ENCODE results near the gene GDI1.
"Not testable (repeated sequence)": the region's sequence is repeated elsewhere in the genome, so short reads cannot be mapped to it uniquely, and the experiment has no call there.

GDI1 gene

GRCh38 chrX:154398668-154399526 is 38.1 kb upstream of the GDI1 start:
- TF ChIP-seq, protein P1, sequence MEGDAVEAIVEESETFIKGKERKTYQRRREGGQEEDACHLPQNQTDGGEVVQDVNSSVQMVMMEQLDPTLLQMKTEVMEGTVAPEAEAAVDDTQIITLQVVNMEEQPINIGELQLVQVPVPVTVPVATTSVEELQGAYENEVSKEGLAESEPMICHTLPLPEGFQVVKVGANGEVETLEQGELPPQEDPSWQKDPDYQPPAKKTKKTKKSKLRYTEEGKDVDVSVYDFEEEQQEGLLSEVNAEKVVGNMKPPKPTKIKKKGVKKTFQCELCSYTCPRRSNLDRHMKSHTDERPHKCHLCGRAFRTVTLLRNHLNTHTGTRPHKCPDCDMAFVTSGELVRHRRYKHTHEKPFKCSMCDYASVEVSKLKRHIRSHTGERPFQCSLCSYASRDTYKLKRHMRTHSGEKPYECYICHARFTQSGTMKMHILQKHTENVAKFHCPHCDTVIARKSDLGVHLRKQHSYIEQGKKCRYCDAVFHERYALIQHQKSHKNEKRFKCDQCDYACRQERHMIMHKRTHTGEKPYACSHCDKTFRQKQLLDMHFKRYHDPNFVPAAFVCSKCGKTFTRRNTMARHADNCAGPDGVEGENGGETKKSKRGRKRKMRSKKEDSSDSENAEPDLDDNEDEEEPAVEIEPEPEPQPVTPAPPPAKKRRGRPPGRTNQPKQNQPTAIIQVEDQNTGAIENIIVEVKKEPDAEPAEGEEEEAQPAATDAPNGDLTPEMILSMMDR (IDR thresholded peaks at IDR 0.05; ENCODE audit: insufficient read depth, low read length, poor library complexity, severe bottlenecking): peak; percentile 73
- peaks cover 11% of the 10 kb centered on the region for H3K36me3 ChIP-seq (ENCODE audit: control insufficient read depth, insufficient read depth, low read length)
- H3K27me3 ChIP-seq (replicated peaks; ENCODE audit: control insufficient read depth, insufficient read depth, low read length): no peaks in the 10 kb centered on the region
- peak overlapping the region; percentile 89 for H3K4me3 ChIP-seq (replicated peaks; ENCODE audit: low read depth, low read length)
- DNase-seq (ENCODE audit: extremely low read depth, insufficient read length): peak; percentile 76

- Histone ChIP-seq H3K27me3 (replicated peaks; ENCODE audit: control insufficient read depth, insufficient read depth, low read length) (no peaks in the 10 kb centered on the region), H3K36me3 (ENCODE audit: control insufficient read depth, insufficient read depth, low read length) (peaks cover 11% of the 10 kb centered on the region), H3K4me3 (replicated peaks; ENCODE audit: low read depth, low read length) (peak overlapping the region; percentile 89)
- TF ChIP-seq, protein P1 (IDR thresholded peaks at IDR 0.05; ENCODE audit: insufficient read depth, low read length, poor library complexity, severe bottlenecking): no peak
- no peak for DNase-seq (ENCODE audit: extremely low read depth, insufficient read length)
These were observed 37.2 kb upstream of the GDI1 start for GRCh38 chrX:154399527-154400368.

DNA sequence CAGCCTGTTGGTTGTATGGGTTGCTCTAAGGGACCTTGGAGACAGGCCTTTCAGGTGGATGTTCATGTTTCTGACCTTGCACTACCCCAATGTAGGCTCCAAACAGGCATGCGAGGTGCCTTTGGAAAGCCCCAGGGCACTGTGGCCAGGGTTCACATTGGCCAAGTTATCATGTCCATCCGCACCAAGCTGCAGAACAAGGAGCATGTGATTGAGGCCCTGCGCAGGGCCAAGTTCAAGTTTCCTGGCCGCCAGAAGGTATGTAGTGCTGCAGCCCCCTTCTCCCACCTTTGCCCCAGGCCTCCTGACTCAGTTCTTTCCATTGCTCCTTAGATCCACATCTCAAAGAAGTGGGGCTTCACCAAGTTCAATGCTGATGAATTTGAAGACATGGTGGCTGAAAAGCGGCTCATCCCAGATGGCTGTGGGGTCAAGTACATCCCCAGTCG is 36.6 kb upstream of the GDI1 start:
- H3K36me3 ChIP-seq (ENCODE audit: control insufficient read depth, insufficient read depth, low read length): peaks cover 11% of the 10 kb centered on the region
- DNase-seq (ENCODE audit: extremely low read depth, insufficient read length); H3K27me3 ChIP-seq (replicated peaks; ENCODE audit: control insufficient read depth, insufficient read depth, low read length): not testable (repeated sequence)
- H3K4me3 ChIP-seq (replicated peaks; ENCODE audit: low read depth, low read length): peak overlapping the region; percentile 89

- Histone ChIP-seq H3K36me3 (ENCODE audit: control insufficient read depth, insufficient read depth, low read length) (peaks cover 11% of the 10 kb centered on the region), H3K27me3 (replicated peaks; ENCODE audit: control insufficient read depth, insufficient read depth, low read length) (no peaks in the 10 kb centered on the region), H3K4me3 (replicated peaks; ENCODE audit: low read depth, low read length) (no peak overlapping the region)
- no peak for DNase-seq (ENCODE audit: extremely low read depth, insufficient read length)
- TF ChIP-seq, protein P1 (IDR thresholded peaks at IDR 0.05; ENCODE audit: insufficient read depth, low read length, poor library complexity, severe bottlenecking): no peak
These were observed 35.7 kb upstream of the GDI1 start for GRCh38 chrX:154401045-154401799.

- Histone ChIP-seq H3K4me3 (replicated peaks; ENCODE audit: low read depth, low read length) (no peak overlapping the region), H3K36me3 (ENCODE audit: control insufficient read depth, insufficient read depth, low read length) (peaks cover 11% of the 10 kb centered on the region), H3K27me3 (replicated peaks; ENCODE audit: control insufficient read depth, insufficient read depth, low read length) (no peaks in the 10 kb centered on the region)
- no peak for DNase-seq (ENCODE audit: extremely low read depth, insufficient read length)
- TF ChIP-seq, protein P1 (IDR thresholded peaks at IDR 0.05; ENCODE audit: insufficient read depth, low read length, poor library complexity, severe bottlenecking): no peak
These were observed 34.9 kb upstream of the GDI1 start for GRCh38 chrX:154401918-154402621.
